ENCODE data around the gene TPD52L2. TPM values are rescaled to one million over a fixed set of nuclear protein-coding genes. Genes with fewer than 3 reads are reported as not detected.

The TPD52L2 gene
- total RNA-seq, 4 donors from 2014 or later: 57.7 to 92.4 (median 59.8) TPM

- no peaks in the 10 kb centered on the region for H3K9me3 ChIP-seq
- ATAC-seq (no peak), DNase-seq (no peak)
- peaks cover 0 to 36% of the 10 kb centered on the region in 2 donors for H3K36me3 ChIP-seq
- H3K27ac ChIP-seq: peak overlapping the region in 1 of 4 donors; percentile 0
- no peak overlapping the region for H3K4me3 ChIP-seq
- TF ChIP-seq CTCF (IDR thresholded peaks at IDR 0.05 in 4 of 5, conservative IDR thresholded peaks at IDR 0.05 in 1 of 5) (no peak), POLR2A (IDR thresholded peaks at IDR 0.05) (no peak)
- intact Hi-C loops (cut with DNase I; ENCODE audit: low total_unique reads) (no loop called here), in situ Hi-C loops (cut with MboI; ENCODE audit: low sequenced_read_pairs in 4 of 4) (no loop called here)
- peaks cover 12 to 21% of the 10 kb centered on the region in 2 donors for H3K4me1 ChIP-seq
- no peaks in the 10 kb centered on the region for H3K27me3 ChIP-seq
These were observed 74.2 kb downstream of the TPD52L2 start for GRCh38 chr20:63939061-63939935.

GRCh38 chr20:63940071-63940471 is 75.0 kb downstream of the TPD52L2 start:
- TF ChIP-seq CTCF (IDR thresholded peaks at IDR 0.05 in 4 of 5, conservative IDR thresholded peaks at IDR 0.05 in 1 of 5) (no peak), POLR2A (IDR thresholded peaks at IDR 0.05) (no peak)
- no peaks in the 10 kb centered on the region for H3K9me3 ChIP-seq
- peaks cover 0 to 44% of the 10 kb centered on the region in 2 donors for H3K36me3 ChIP-seq
- no peaks in the 10 kb centered on the region for H3K27me3 ChIP-seq
- H3K27ac ChIP-seq: no peak overlapping the region
- peaks cover 12 to 21% of the 10 kb centered on the region in 2 donors for H3K4me1 ChIP-seq
- H3K4me3 ChIP-seq: no peak overlapping the region
- ATAC-seq (no peak), DNase-seq (no peak)
- intact Hi-C loops (cut with DNase I; ENCODE audit: low total_unique reads): no loop called here
- in situ Hi-C loops (cut with MboI; ENCODE audit: low sequenced_read_pairs in 4 of 4): no loop called here

GRCh38 chr20:63940472-63941266 is 75.6 kb downstream of the TPD52L2 start:
- Histone ChIP-seq H3K27me3 (no peaks in the 10 kb centered on the region), H3K4me1 (peaks cover 12 to 27% of the 10 kb centered on the region in 2 donors), H3K4me3 (no peak overlapping the region), H3K9me3 (no peaks in the 10 kb centered on the region), H3K36me3 (peaks cover 0 to 49% of the 10 kb centered on the region in 2 donors), H3K27ac (peak overlapping the region in 1 of 4 donors; percentile 76)
- ATAC-seq: no peak
- DNase-seq: no peak
- intact Hi-C loops (cut with DNase I; ENCODE audit: low total_unique reads): no loop called here
- in situ Hi-C loops (cut with MboI; ENCODE audit: low sequenced_read_pairs in 4 of 4): no loop called here
- no peak for TF ChIP-seq POLR2A (IDR thresholded peaks at IDR 0.05)

MicroRNA genes within 50 kb of the gene (microRNA counts, 767-probe panel; counts per million panel counts)
- microRNA hsa-miR-1914-5p (356 to 448 counts per million in 2 donors), microRNA hsa-miR-941 (356 to 448 counts per million in 2 donors)

Small RNA genes within 50 kb of the gene (microRNA-seq; reads per million reads assigned to microRNA genes)
- gene MIR1914 (ENCODE audit: borderline replicate concordance in 2 of 2): 0 to 1.7 reads per million in 2 donors
- gene MIR941-1 (ENCODE audit: borderline replicate concordance in 2 of 2): 0 reads per million in 2 donors
- 0 reads per million in 2 donors for gene MIR941-2 (ENCODE audit: borderline replicate concordance in 2 of 2)
- gene MIR941-3 (ENCODE audit: borderline replicate concordance in 2 of 2): 0 reads per million in 2 donors
- 0 reads per million in 2 donors for gene MIR941-4 (ENCODE audit: borderline replicate concordance in 2 of 2)
- 0 reads per million in 2 donors for gene MIR941-5 (ENCODE audit: borderline replicate concordance in 2 of 2)

Other genes starting within 250 kb of the TPD52L2 start
- 10 to 100 TPM in 1 of 4 donors, 1 to 10 TPM in 3; 6.1 to 14.3 (median 6.8) TPM for gene GMEB2, start 238.2 kb upstream of the TPD52L2 start, total RNA-seq
- gene STMN3, start 211.8 kb upstream of the TPD52L2 start, total RNA-seq: 1 to 10 TPM in 1 of 4 donors, under 1 TPM in 3; 0.51 to 1.9 (median 0.88) TPM
- 1 to 10 TPM; 2.4 to 9.1 (median 6.0) TPM for gene RTEL1, start 207.0 kb upstream of the TPD52L2 start, total RNA-seq
- 1 to 10 TPM; 1.2 to 4.8 (median 3.1) TPM for gene TNFRSF6B, start 168.6 kb upstream of the TPD52L2 start, total RNA-seq
- 10 to 100 TPM; 26.9 to 35.1 (median 27.8) TPM for gene ARFRP1, start 157.3 kb upstream of the TPD52L2 start, total RNA-seq
- 10 to 100 TPM; 13.4 to 20.8 (median 15.5) TPM for gene ZGPAT, start 157.2 kb upstream of the TPD52L2 start, total RNA-seq
- 1 to 10 TPM; 2.0 to 6.3 (median 4.1) TPM for gene LIME1, start 128.6 kb upstream of the TPD52L2 start, total RNA-seq
- gene SLC2A4RG, start 125.5 kb upstream of the TPD52L2 start, total RNA-seq: 10 to 100 TPM; 26.0 to 58.7 (median 39.1) TPM
- gene ZBTB46, start 34.0 kb upstream of the TPD52L2 start, total RNA-seq: 1 to 10 TPM; 4.3 to 7.1 (median 5.6) TPM
- not detected for gene ABHD16B, start 3.8 kb upstream of the TPD52L2 start, total RNA-seq
- gene DNAJC5, start 29.9 kb downstream of the TPD52L2 start, total RNA-seq: 10 to 100 TPM; 18.5 to 26.4 (median 22.5) TPM
- 10 to 100 TPM; 22.0 to 46.4 (median 27.1) TPM for gene UCKL1, start 91.1 kb downstream of the TPD52L2 start, total RNA-seq
- 10 to 100 TPM in 1 of 4 donors, 1 to 10 TPM in 3; 5.7 to 10.9 (median 8.8) TPM for gene ZNF512B, start 104.7 kb downstream of the TPD52L2 start, total RNA-seq
- gene SAMD10, start 114.4 kb downstream of the TPD52L2 start, total RNA-seq: 1 to 10 TPM in 2 of 4 donors, under 1 TPM in 1, not detected in 1; 0.24 to 1.9 (median 1.0) TPM
- gene PRPF6, start 115.9 kb downstream of the TPD52L2 start, total RNA-seq: 10 to 100 TPM; 39.3 to 68.4 (median 47.7) TPM
- gene C20orf204, start 170.9 kb downstream of the TPD52L2 start, total RNA-seq: under 1 TPM in 3 of 4 donors, not detected in 1; 0.16 to 0.66 (median 0.33) TPM
- gene SOX18, start 184.4 kb downstream of the TPD52L2 start, total RNA-seq: 1 to 10 TPM; 2.9 to 6.5 (median 5.6) TPM
- 10 to 100 TPM in 1 of 4 donors, 1 to 10 TPM in 3; 8.4 to 21.0 (median 8.8) TPM for gene TCEA2, start 197.9 kb downstream of the TPD52L2 start, total RNA-seq
- gene RGS19, start 214.2 kb downstream of the TPD52L2 start, total RNA-seq: 1 to 10 TPM in 3 of 4 donors, under 1 TPM in 1; 0.92 to 7.7 (median 3.5) TPM
- under 1 TPM; 0.10 to 0.68 (median 0.15) TPM for gene OPRL1, start 214.8 kb downstream of the TPD52L2 start, total RNA-seq
- not detected for gene LKAAEAR1, start 219.1 kb downstream of the TPD52L2 start, total RNA-seq
- gene NPBWR2, start 242.3 kb downstream of the TPD52L2 start, total RNA-seq: not detected

Measured in gastrocnemius medialis (tissue), 4 donors.